EH (cell line): ENCODE results near the gene PHF20.
"Not testable (repeated sequence)": the region's sequence is repeated elsewhere in the genome, so short reads cannot be mapped to it uniquely, and the experiment has no call there.

Experiments used
- DNase-seq: peaks from one replicate; pipeline ENCODE4 v3.0.0-alpha.2; 2015; ENCODE audit warnings: low read depth

The PHF20 gene

GRCh38 chr20:35929301-35929700, 157.5 kb downstream of the PHF20 start:
- DNase-seq, result no peak

- no peak for DNase-seq
Measured at GRCh38 chr20:35934050-35934449, 162.2 kb downstream of the PHF20 start.

DNA sequence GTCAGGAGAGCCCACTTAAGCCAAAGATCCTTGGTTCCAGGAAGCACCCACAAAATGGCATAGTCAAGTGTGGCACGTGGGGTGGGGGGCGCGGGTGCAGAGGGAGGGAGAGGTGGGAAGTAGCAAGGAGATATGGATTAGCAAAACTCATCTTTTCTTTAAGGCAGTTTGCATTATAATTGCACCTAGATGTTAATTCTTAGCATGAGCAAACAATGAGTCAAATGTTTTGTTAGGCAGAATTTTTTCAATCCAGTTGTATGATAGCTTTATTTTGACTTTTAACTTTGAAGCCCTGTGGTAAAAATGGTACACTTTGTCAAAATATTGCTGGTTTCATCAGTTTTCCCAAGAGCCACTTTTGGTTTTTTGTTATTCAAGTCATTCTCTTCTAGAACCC, 167.4 kb downstream of the PHF20 start:
- DNase-seq, result peak; percentile 22

- DNase-seq, result no peak
Measured at GRCh38 chr20:35941620-35942019, 169.8 kb downstream of the PHF20 start.

- DNase-seq, result no peak
Measured at GRCh38 chr20:35942243-35942642, 170.4 kb downstream of the PHF20 start.

DNA sequence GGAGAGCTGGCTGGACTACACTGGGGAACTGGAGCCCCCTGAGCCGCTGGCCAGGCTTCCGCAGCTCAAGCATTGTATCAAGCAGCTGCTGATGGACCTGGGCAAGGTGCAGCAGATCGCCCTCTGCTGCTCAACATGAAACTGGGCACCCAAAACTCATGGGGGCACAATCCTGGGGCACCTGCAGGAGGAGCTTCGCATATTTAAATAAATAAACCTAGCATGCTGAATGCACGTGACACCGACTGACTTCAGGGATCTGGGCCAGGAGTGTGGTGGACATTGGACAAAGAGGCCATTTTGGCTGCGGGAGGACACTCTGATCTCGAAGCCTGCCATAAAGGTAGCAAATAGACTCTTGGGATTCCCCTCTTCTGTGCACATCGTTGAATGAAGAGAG, 175.7 kb downstream of the PHF20 start:
- DNase-seq, result peak; percentile 30

DNA sequence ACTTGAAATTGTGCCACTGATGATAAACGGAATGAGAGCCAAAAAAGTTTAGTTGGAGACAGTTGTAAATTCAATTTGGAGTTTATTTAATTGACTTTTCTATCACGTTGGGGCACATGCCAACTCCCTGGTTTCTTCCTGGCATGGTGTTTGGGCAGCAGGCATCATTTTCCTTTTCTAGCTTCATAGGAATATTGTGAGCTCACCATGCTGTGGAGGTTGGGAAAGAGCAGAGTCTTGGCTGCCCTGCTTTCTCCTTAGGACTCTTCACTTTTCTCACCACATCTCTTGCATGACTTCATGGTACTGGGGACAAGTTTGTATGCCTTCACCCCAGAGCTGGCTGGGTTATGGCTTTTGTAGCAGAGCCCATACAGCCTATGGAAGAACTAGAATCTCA, 176.1 kb downstream of the PHF20 start:
- no peak for DNase-seq

DNA sequence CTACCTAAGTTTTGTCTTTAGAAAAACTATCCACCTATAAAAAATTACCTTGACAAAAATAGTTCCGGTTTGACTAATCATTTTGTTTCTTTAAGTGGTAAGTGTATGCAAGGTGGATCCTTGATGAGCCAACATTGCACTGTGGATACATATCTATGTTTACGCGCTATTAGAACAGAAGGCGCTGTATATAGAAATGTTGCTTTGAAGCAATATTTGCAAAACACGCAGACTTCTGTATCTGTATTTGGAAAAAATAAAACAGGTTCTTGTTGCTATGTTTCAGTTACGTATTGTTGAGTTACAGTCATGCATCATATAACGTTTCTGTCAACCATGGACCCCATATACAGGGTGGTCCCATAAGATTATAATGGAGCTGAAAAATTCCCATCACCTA, 178.3 kb downstream of the PHF20 start:
- no peak for DNase-seq

DNA sequence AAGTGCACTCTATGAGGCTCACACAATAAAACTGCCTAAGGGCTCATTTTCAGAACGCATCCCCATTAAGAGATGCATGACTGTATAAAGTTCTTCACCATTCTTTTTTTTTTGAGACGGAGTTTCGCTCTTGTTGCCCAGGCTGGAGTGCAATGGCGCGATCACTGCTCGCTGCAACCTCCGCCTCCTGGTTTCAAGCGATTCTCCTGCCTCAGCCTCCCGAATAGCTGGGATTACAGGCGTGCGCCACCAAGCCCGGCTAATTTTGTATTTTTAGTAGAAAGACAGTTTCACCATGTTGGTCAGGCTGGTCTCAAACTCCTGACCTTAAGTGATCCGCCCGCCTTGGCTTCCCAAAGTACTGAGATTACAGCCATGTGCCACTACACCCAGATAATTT, 180.3 kb downstream of the PHF20 start:
- not testable (repeated sequence) for DNase-seq

GRCh38 chr20:35952480-35953386, 180.9 kb downstream of the PHF20 start:
- peak; percentile 54 for DNase-seq

- peak; percentile 61 for DNase-seq
Measured at GRCh38 chr20:35953387-35954199, 181.8 kb downstream of the PHF20 start.

DNA sequence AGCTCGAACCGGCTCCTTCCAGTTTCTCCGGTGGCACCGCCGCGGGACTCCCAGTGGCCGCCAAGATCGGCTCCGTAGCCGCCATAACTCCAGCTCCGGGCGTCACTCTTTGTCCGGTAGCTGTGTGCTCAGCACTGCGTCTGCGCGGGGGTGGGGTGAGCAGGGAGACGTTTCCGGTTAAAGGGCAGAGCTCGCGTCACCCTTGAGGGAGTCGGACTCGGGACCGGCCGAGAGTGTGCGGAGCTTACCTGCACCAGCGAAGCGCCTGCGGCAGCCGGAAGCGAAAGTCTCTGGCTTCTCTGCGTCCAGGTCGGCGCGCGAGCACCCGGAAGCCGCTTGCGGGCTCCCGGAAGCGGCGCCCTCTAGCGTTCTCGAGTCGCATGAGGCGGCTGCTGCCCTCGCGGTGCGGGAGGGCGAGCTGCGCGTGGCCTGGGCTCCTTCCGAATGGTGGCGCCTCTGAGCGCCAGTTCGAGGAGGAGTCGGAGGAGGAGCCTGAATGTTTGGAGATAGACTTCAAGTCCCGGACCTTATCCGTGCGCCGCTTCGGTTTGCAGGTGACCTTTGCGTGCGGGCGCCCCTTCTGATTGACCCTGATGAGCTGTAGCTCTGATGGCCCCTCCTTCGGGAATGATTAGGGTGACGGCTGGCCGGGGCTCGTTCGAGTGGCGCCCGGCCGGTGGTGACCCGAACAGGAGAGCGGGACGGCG, 182.5 kb downstream of the PHF20 start, which contains the start of gene SCAND1:
TSS of gene SCAND1 (minus strand) at position 303 of the 707 bp plus-strand sequence. CDS start at position 85, 218 bp downstream.
- peak; percentile 96 for DNase-seq

DNA sequence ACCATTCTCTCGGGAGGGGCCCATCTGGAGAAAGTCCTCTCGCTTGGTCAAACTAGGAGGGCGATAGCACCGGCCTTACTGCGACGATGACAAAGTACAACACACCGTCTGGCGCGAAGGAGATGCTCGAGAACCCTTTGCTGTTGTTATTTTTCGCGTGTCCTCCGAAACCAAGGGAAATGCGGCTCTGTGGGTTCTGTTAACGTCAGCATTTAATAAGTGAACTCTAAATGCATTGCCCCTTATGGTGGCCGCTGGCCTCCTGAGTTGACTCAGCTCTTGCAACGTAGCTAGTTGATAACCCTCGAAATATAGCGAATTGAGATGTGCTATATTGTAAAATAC, 183.1 kb downstream of the PHF20 start:
- peak; percentile 51 for DNase-seq

GRCh38 chr20:35956616-35957015, 184.8 kb downstream of the PHF20 start:
- DNase-seq, result no peak

- not testable (repeated sequence) for DNase-seq
Measured at GRCh38 chr20:35959291-35959690, 187.5 kb downstream of the PHF20 start.

DNA sequence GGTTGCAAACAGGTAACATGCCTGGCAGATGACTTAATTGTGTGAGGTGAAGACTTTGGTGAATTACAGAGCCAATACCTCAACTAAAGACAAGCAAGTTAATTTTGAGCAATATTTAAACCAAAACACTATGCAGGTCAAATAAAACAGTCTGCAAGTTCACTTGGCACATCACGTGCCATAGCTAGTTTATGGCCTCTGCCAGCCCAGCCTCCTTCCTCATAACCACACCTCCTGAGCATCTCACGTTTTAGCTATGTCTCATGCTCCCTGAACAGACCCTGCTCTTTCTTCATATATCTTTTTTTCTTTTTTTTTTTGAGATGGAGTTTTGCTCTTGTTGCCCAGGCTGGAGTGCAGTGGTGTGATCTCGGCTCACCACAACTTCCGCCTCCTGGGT, 192.1 kb downstream of the PHF20 start:
- no peak for DNase-seq

DNA sequence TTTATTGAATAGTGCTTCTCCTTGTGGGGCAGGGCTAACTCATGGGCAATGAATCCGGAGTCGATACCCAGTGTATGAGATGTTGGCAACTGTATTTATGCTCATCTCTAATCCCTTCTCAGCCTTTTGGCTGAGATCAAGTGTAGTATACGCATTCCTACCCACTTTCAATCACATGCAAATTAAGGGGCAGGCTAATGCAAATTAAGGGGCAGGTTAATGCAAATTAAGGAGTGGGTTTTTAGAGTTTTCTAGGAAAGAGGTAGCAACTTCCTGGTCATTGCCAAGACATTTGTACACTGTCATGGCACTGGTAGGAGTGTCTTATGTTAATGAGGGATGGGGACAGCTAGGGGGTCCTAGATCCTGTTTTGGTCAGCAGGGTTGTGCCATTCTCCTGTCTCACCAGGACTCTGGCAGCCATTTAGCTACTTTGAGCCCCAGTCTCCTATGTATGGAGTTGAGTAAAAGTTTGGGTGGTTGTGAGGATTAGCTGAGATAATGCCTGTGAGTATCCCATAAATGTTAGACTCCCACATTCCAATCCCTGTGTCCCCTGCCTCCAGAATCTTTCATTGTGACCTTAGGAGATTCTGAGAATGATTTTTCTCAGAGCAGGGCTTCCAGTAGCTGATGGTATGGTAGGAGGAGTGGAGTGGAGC, 196.3 kb downstream of the PHF20 start, which contains the start of gene CNBD2:
TSS of gene CNBD2 (plus strand) at position 612 of the 662 bp plus-strand sequence. CDS start 173 bp downstream, outside the sequence.
- no peak for DNase-seq

DNA sequence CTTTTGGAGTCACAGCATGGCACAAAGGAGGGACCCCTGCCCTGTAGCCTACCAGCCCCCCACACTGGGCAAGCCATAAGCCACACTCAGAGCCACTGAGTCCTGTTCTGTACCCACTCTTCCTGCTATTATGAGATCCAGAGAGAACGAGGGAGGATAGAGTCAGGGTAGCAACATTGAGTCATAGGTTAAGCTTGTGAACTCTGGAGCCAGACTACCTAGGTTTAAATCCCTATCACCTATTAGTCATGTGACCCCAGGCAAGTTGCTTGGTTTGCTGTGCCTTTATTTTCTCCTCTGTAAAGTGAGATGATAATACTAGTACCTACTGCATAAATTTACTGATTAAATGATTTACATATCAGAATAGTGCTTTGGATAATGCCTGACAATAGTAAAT, 197.1 kb downstream of the PHF20 start:
- no peak for DNase-seq

DNA sequence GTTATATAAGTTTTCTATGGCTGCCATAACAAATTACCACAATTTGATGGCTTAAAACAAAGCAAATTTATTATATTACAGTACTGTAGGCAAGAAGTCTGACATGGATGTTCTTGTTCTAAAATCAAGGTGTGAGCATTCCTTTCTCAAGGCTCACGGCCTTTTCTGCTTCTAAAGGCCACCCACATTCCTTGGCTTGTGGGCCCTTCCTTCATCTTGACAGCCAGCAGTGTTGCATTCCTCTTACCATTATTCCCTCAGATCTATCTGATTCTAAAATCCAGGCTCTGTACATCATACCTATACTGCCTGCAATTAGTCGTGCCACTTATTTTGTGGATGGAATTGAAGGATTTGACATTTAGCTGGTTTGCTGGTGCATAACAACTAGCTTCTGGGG, 200.2 kb downstream of the PHF20 start:
- DNase-seq, result no peak

GRCh38 chr20:35972462-35972861, 200.6 kb downstream of the PHF20 start:
- DNase-seq, result peak; percentile 32

DNA sequence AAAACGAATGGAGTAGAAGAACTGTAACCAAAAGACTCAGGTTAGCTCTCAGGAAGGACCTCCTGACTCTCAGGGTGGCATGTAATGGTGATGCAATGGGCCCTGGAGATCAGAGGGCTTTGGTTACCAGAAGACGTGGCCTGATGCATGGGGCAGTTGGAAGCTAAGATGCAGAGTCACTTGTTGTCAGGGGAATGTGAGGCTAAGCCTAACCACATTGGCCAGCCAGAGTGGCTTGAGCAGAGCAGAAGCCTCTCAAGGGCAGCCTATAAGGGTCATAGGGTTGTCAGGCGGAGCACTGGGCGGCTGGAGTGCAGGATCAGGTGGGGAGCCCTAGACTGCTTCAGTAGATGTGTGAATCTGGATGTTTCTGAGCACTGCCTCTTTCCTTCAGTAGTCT, 202.4 kb downstream of the PHF20 start:
- no peak for DNase-seq
